ENCODE data around the gene POLR2L.

POLR2L gene

DNA sequence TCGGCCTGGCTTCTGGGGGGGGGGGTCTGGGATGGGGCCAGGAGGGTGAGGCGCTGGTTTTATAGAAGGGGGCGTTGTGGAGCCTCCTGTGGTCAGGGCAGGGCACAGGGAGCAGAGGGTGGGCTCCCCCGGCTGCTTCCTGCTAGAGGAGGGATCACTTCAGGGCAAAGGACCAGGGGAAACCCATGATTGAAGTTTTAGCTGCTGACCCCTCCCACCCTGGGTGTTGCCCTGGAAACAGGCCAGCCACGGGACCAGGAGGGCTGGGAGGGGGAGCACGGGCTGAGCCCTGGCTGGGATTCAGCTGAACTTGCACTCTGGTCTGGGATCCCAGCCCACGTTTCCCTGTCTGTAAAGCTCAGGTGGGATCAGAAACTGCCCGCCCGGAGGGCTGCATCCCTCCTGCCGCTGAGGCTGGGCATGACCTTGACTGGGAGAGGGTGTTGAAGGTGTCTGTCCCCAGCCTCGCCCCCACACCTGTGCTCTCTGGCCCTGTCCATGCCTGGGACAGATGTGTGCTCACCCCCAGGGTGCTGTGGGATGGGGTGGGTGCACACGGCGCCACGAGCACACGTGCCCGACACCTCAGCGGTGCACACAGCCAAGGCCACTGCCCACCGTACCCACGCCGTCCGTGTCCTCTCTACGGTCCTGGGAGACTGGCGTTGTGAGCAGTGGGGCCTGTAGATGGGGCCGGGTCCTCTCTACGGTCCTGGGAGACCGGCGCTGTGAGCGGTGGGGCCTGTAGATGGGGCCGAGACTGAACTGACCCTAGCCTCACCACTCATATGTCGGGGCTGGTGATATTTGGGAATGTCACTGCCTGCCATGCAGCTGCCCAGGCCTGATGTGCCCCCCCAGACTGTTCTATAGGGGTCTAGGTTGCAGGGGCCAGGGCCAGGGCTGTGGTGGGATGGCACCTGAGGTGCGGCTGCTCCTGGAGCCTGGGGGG, 2.6 kb upstream of the POLR2L start:
- 0 out of 2 replicates have a peak, but pooled peaks cover 3% of the 10 kb centered on the region for H3K36me3 ChIP-seq (replicated peaks; ENCODE audit: insufficient read depth, low read length)

DNA sequence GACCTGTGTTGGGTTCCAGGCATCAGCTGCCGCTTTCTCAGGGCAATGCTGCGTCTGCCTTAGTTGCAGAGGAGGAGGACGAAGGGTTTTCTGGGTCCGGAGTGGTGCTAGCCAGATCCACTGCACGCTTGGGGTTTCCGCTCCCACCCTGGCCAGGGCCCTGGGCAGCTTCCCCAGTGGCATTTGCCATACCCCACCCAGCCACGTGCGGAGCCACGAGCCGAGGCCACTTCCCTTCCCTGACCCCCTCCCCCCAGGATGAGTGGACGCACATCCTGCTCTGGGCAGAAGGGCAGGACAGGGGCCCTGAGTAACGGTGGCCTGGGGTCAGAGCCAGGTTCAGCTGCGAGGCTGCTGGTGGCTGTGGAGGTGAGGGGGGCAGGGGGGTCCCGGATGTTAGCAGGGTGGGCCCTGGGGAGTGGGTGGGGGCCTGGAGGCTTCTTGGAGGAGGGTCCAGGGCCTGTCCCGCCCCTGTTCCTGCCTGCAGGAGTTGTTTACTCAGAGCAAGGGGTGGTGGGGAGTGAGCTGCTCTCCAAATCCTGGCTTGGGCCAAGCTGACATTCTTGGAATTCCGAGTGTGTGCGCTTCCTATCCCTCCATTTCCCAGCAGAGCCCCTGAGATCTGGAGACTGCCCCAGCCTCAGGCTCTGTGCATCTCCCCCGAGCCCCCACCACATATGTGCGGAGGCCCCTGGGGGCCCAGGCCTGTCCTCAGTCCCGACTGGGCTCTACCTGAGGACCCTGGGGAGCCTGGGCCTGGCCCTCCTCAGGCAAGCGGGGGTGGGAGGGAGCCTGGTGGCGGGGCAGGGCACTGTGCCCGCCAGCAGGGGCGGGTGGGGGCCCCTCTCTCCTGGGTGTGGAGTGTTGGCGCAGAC, 1.7 kb upstream of the POLR2L start:
- H3K9ac ChIP-seq (ENCODE audit: low read length), result no peak overlapping the region

More for the DNA sequence above, 2.6 kb upstream of the POLR2L start:
- Histone ChIP-seq H2AFZ (ENCODE audit: low read length) (no peak overlapping the region), H3K4me1 (ENCODE audit: low read length) (peaks cover 14% of the 10 kb centered on the region), H3K27ac (ENCODE audit: low read length) (no peak overlapping the region), H3F3A (ENCODE audit: insufficient read depth, low read length) (no peaks in the 10 kb centered on the region), H3K4me3 (ENCODE audit: low read length) (no peak overlapping the region), H3K79me2 (ENCODE audit: low read length) (peaks cover 23% of the 10 kb centered on the region), H3K4me2 (ENCODE audit: low read depth, low read length) (no peak overlapping the region), H3K27me3 (replicated peaks; ENCODE audit: insufficient read depth, low read length) (peaks cover 50% of the 10 kb centered on the region), H3K9me3 (replicated peaks; ENCODE audit: insufficient read depth, low read length) (no peaks in the 10 kb centered on the region), H3K9me2 (replicated peaks; ENCODE audit: insufficient read depth, low read length) (no peaks in the 10 kb centered on the region), H3K9ac (ENCODE audit: low read length) (no peak overlapping the region), H4K20me1 (ENCODE audit: insufficient read depth, low read length) (peaks cover 9% of the 10 kb centered on the region)
- TF ChIP-seq EZH2phosphoT487 (IDR thresholded peaks at IDR 0.05; ENCODE audit: low read length) (no peak), EZH2 (optimal IDR thresholded peaks at IDR 0.05; ENCODE audit: low read depth, low read length) (no peak)
- TF ChIP-seq, protein P1, sequence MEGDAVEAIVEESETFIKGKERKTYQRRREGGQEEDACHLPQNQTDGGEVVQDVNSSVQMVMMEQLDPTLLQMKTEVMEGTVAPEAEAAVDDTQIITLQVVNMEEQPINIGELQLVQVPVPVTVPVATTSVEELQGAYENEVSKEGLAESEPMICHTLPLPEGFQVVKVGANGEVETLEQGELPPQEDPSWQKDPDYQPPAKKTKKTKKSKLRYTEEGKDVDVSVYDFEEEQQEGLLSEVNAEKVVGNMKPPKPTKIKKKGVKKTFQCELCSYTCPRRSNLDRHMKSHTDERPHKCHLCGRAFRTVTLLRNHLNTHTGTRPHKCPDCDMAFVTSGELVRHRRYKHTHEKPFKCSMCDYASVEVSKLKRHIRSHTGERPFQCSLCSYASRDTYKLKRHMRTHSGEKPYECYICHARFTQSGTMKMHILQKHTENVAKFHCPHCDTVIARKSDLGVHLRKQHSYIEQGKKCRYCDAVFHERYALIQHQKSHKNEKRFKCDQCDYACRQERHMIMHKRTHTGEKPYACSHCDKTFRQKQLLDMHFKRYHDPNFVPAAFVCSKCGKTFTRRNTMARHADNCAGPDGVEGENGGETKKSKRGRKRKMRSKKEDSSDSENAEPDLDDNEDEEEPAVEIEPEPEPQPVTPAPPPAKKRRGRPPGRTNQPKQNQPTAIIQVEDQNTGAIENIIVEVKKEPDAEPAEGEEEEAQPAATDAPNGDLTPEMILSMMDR (IDR thresholded peaks at IDR 0.05; ENCODE audit: low read length), result no peak
- no peak for DNase-seq

DNA sequence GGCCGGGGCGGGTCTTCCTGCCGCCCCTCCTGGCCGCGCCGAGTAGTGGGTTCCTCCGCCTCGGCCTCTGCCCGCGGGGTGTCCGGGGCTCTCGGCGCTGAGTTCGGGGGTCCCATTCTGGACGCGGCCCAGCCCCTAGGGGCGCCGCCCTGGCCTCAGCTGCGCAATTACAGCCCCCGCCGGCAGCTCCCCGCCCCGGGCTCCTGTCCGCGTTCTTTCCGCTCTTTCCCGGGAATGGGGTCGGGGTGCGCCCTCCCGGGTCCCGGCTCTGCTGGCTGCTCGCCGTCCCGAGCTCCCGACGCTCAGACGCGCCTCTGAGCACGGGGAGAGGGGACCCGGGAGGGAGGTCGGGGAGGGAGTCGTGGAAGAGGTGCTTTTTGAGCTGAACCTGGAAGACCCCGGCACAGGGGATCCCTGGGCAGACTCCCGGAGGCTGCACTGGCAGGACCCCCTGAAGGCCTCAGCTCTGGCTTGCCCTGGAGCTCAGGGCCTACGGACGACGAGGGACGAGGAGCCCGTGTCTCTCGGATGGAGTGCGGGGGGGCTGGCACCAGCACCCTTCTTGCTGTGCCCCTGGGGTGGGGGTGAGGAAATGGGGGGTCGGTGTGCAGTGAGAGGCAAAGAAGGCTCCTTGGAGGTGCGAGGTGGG, 881 bp upstream of the POLR2L start:
- Histone ChIP-seq H3K9me3 (replicated peaks; ENCODE audit: insufficient read depth, low read length) (no peaks in the 10 kb centered on the region), H3K36me3 (replicated peaks; ENCODE audit: insufficient read depth, low read length) (0 out of 2 replicates have a peak, but pooled peaks cover 4% of the 10 kb centered on the region), H3K9me2 (replicated peaks; ENCODE audit: insufficient read depth, low read length) (no peaks in the 10 kb centered on the region), H3K9ac (ENCODE audit: low read length) (peak overlapping the region; percentile 95; the same call in 1 of the 2 replicates), H3K4me3 (ENCODE audit: low read length) (peak overlapping the region; percentile 99), H2AFZ (ENCODE audit: low read length) (peak overlapping the region; percentile 63), H3K27me3 (replicated peaks; ENCODE audit: insufficient read depth, low read length) (peaks cover 40% of the 10 kb centered on the region), H4K20me1 (ENCODE audit: insufficient read depth, low read length) (peaks cover 9% of the 10 kb centered on the region), H3K4me2 (ENCODE audit: low read depth, low read length) (peak overlapping the region; percentile 92; the same call in 1 of the 2 replicates), H3K4me1 (ENCODE audit: low read length) (peaks cover 10% of the 10 kb centered on the region), H3K79me2 (ENCODE audit: low read length) (peaks cover 31% of the 10 kb centered on the region), H3K27ac (ENCODE audit: low read length) (no peak overlapping the region), H3F3A (ENCODE audit: insufficient read depth, low read length) (no peaks in the 10 kb centered on the region)
- no peak for DNase-seq
- TF ChIP-seq EZH2 (optimal IDR thresholded peaks at IDR 0.05; ENCODE audit: low read depth, low read length), result no peak
- TF ChIP-seq, protein P1 (IDR thresholded peaks at IDR 0.05; ENCODE audit: low read length), result 0 out of 2 replicates have a peak, but pooled peaks have one; percentile 5
- TF ChIP-seq EZH2phosphoT487 (IDR thresholded peaks at IDR 0.05; ENCODE audit: low read length), result no peak

More for the DNA sequence above, 1.7 kb upstream of the POLR2L start:
- H2AFZ ChIP-seq (ENCODE audit: low read length), result no peak overlapping the region
- peaks cover 47% of the 10 kb centered on the region for H3K27me3 ChIP-seq (replicated peaks; ENCODE audit: insufficient read depth, low read length)
- H3K4me3 ChIP-seq (ENCODE audit: low read length), result no peak overlapping the region
- TF ChIP-seq EZH2 (optimal IDR thresholded peaks at IDR 0.05; ENCODE audit: low read depth, low read length) (no peak), EZH2phosphoT487 (IDR thresholded peaks at IDR 0.05; ENCODE audit: low read length) (no peak)
- TF ChIP-seq, protein P1 (IDR thresholded peaks at IDR 0.05; ENCODE audit: low read length), result no peak
- H3F3A ChIP-seq (ENCODE audit: insufficient read depth, low read length), result no peaks in the 10 kb centered on the region
- H3K9me3 ChIP-seq (replicated peaks; ENCODE audit: insufficient read depth, low read length), result no peaks in the 10 kb centered on the region
- DNase-seq, result no peak
- H3K9me2 ChIP-seq (replicated peaks; ENCODE audit: insufficient read depth, low read length), result no peaks in the 10 kb centered on the region
- no peak overlapping the region for H3K4me2 ChIP-seq (ENCODE audit: low read depth, low read length)
- H3K27ac ChIP-seq (ENCODE audit: low read length), result no peak overlapping the region
- peaks cover 14% of the 10 kb centered on the region for H3K4me1 ChIP-seq (ENCODE audit: low read length)
- peaks cover 31% of the 10 kb centered on the region for H3K79me2 ChIP-seq (ENCODE audit: low read length)
- H3K36me3 ChIP-seq (replicated peaks; ENCODE audit: insufficient read depth, low read length), result 0 out of 2 replicates have a peak, but pooled peaks cover 4% of the 10 kb centered on the region
- peaks cover 9% of the 10 kb centered on the region for H4K20me1 ChIP-seq (ENCODE audit: insufficient read depth, low read length)
